Heart right ventricle (tissue), 16 donors: ENCODE measurements around the gene TAS2R41. TPM values are rescaled to one million over a fixed set of nuclear protein-coding genes. Genes with fewer than 3 reads are reported as not detected.

Source experiments
- ATAC-seq, 8 donors: fragments of 200-7000 bp; cut with Tn5 transposase; one replicate each; pipeline ENCODE4 v1.9.1; 2020; ENCODE audit warnings: mild to moderate bottlenecking in 8 of 8, moderate library complexity in 8 of 8, moderate number of reproducible peaks in 1 of 8
- DNase-seq, 2 donors: peaks; one replicate each; pipeline ENCODE4 v3.0.0-alpha.2; 2020
- H3K27ac ChIP-seq, 10 donors: fragments of 200-600 bp; sonication (generic) in 2 of 10; one replicate each; pipeline versions ENCODE4 v1.5.0 to v1.8.0; 2020 to 2022; ENCODE audit warnings: mild to moderate bottlenecking in 3 of 10
- H3K27me3 ChIP-seq, 7 donors: fragments of 200-600 bp; one replicate each; pipeline ENCODE4 v1.8.0; 2021 to 2022; ENCODE audit warnings: mild to moderate bottlenecking in 2 of 7
- H3K36me3 ChIP-seq, 9 donors: fragments of 200-600 bp; sonication (generic) in 1 of 9; one replicate each; pipeline versions ENCODE4 v1.5.0 to v1.8.0; 2020 to 2022; ENCODE audit warnings: mild to moderate bottlenecking in 2 of 9
- H3K4me1 ChIP-seq, 9 donors: fragments of 200-600 bp; sonication (generic) in 1 of 9; one replicate each; pipeline versions ENCODE4 v1.5.0 to v1.8.0; 2020 to 2022; ENCODE audit warnings: mild to moderate bottlenecking in 4 of 9
- H3K4me3 ChIP-seq, 10 donors: fragments of 200-600 bp; sonication (generic) in 2 of 10; one replicate each; pipeline versions ENCODE4 v1.5.0 to v1.8.0; 2020 to 2022; ENCODE audit warnings: mild to moderate bottlenecking in 7 of 10, moderate library complexity in 2 of 10
- H3K9me3 ChIP-seq, 11 donors: fragments of 200-600 bp in 10 of 11; sonication (generic) in 2 of 11; one replicate each; pipeline versions ENCODE4 v1.5.0 to v1.8.0; 2013 to 2022; ENCODE audit warnings: mild to moderate bottlenecking in 2 of 11, control low read depth in 1 of 11, moderate library complexity in 1 of 11
- CTCF ChIP-seq, 9 donors: fragments of 200-600 bp; sonication (generic) in 2 of 9; IDR thresholded peaks; one replicate each; pipeline versions ENCODE4 v1.5.0 to v1.8.0; 2021 to 2022; ENCODE audit warnings: antibody characterized with exemption in 9 of 9, mild to moderate bottlenecking in 5 of 9, moderate library complexity in 1 of 9
- WGBS, 2 donors: extraction: QIAGEN DNeasy Blood & Tissue Kit; methylation state at CpG; one replicate each; pipeline ENCODE4 v1.1.7; 2013; ENCODE audit warnings: inconsistent platforms in 1 of 2; 5-methylcytosine and 5-hydroxymethylcytosine counted together
- intact Hi-C, 10 donors: fragments of 100-400 bp; cut with DNase I; formaldehyde crosslinking; loops; one replicate each; pipeline versions ENCODE4 v1.11.1 to v1.14.2; 2022
- polyA plus RNA-seq, 2 donors: library from polyadenylated mRNA; stranded (reverse); fragments of 200-250 nt; gene quantifications; one replicate each; pipeline ENCODE4 v1.2.3, GENCODE V29; 2013
- total RNA-seq, 10 donors: library from RNA; stranded (reverse); fragmentation: NEBNext Ultra II Directional in 3 of 10; extraction: Animal tissue kit (Norgen Biotek cat#: 25700) in 3 of 10; gene quantifications; one replicate each; pipeline versions ENCODE4 v1.2.1 to v1.2.4, GENCODE V29; 2021 to 2023
- donor health status: Arrhythmogenic right ventricular cardiomyopathy.
- donor health status: ischemic (EF 13 %, LVEDD 7.1; RV severe dilation, severe dysfunction).
- donor health status: healthy with polysubstance abuse.
- donor health status: DM: no; HTN: yes; CAD: no.
- donor health status: DM: no; HTN: no; CAD: no.
- donor health status: ischemic (EF 25% LVEDD 6.9; RV normal size, moderate dysfunction).
- donor health status: ischemic (EF 25% LVEDD 5.7; RV mildly dilated, moderate dysfunction).
- donor health status: healthy.
- donor health status: DM: yes; HTN: yes; CAD: no.
- donor health status: Ischemic cardiomyopathy.
- donor health status: ischemic (EF 35%, LVEDD 5.7; RV mildly dilated, moderate dysfunction).
- donor health status: nonischemic (EF 11% LVEDD 7.7; RV severe dilation, severe dysfunction).
- donor health status: DM: yes; HTN: yes; CAD: no.
- donor health status: PGD.
- donor health status: ischemic (EF 29% LVEDD 5.4; RV normal size, mild dysfunction).
- donor health status: nonischemic (EF 23%, LVEDD 6.1; RV moderate dilation, normal function).

Gene TAS2R41
- total and polyA plus RNA-seq, 12 donors = 0.40 TPM; not detected in 11

GRCh38 chr7:143497008-143497795 lies 19.5 kb downstream of the TAS2R41 start:
- H3K4me3 ChIP-seq = no peak overlapping the region
- H3K4me1 ChIP-seq = peaks cover 0 to 56% (median 40%) of the 10 kb centered on the region in 9 donors
- H3K9me3 ChIP-seq = no peaks in the 10 kb centered on the region
- no peak for TF ChIP-seq CTCF (IDR thresholded peaks at IDR 0.05)
- DNase-seq (no peak), ATAC-seq (no peak)
- no peaks in the 10 kb centered on the region for H3K36me3 ChIP-seq
- intact Hi-C loops = no loop called here
- H3K27ac ChIP-seq = peak overlapping the region in 3 of 10 donors; percentile 6 to 55 (median 54)
- H3K27me3 ChIP-seq = no peaks in the 10 kb centered on the region
- WGBS, 2 donors = 74 to 77% methylated on average over 4 of the region's 4 CpGs

- ATAC-seq (peak; percentile 65 to 93 (median 88)), DNase-seq (peak in 1 of 2 donors; percentile 76)
- Histone ChIP-seq H3K27me3 (no peaks in the 10 kb centered on the region), H3K4me3 (no peak overlapping the region), H3K36me3 (no peaks in the 10 kb centered on the region), H3K4me1 (peaks cover 0 to 38% (median 28%) of the 10 kb centered on the region in 9 donors), H3K27ac (peak overlapping the region in 9 of 10 donors; percentile 56 to 87 (median 79)), H3K9me3 (no peaks in the 10 kb centered on the region)
- intact Hi-C loops = no loop called here
- no peak for TF ChIP-seq CTCF (IDR thresholded peaks at IDR 0.05)
- 22 to 28% methylated on average over 2 of the region's 2 CpGs for WGBS, 2 donors
Observed at GRCh38 chr7:143499246-143499645, 21.6 kb downstream of the TAS2R41 start.

- no peak overlapping the region for H3K4me3 ChIP-seq
- H3K27me3 ChIP-seq = no peaks in the 10 kb centered on the region
- DNase-seq (peak in 1 of 2 donors; percentile 24), ATAC-seq (peak in 7 of 8 donors; percentile 49 to 80 (median 71))
- no peaks in the 10 kb centered on the region for H3K36me3 ChIP-seq
- peak overlapping the region in 9 of 10 donors; percentile 56 to 87 (median 79) for H3K27ac ChIP-seq
- intact Hi-C loops = no loop called here
- peaks cover 0 to 37% (median 26%) of the 10 kb centered on the region in 9 donors for H3K4me1 ChIP-seq
- 63 to 65% methylated on average over 8 of the region's 8 CpGs for WGBS, 2 donors
- TF ChIP-seq CTCF (IDR thresholded peaks at IDR 0.05) = no peak
- H3K9me3 ChIP-seq = no peaks in the 10 kb centered on the region
Observed at GRCh38 chr7:143499743-143500348, 22.2 kb downstream of the TAS2R41 start.

GRCh38 chr7:143503261-143503660 lies 25.6 kb downstream of the TAS2R41 start:
- H3K36me3 ChIP-seq = no peaks in the 10 kb centered on the region
- no peak for DNase-seq
- no peak for TF ChIP-seq CTCF (IDR thresholded peaks at IDR 0.05)
- intact Hi-C loops = no loop called here
- H3K9me3 ChIP-seq = no peaks in the 10 kb centered on the region
- peaks cover 0 to 26% (median 20%) of the 10 kb centered on the region in 9 donors for H3K4me1 ChIP-seq
- 74 to 85% methylated on average over 2 of the region's 2 CpGs for WGBS, 2 donors
- no peak for ATAC-seq
- H3K27ac ChIP-seq = no peak overlapping the region
- H3K27me3 ChIP-seq = no peaks in the 10 kb centered on the region
- no peak overlapping the region for H3K4me3 ChIP-seq
